SK-N-SH (cell line): ENCODE data around the gene LRRFIP2.

Experiments used
- CTCF ChIP-seq: fragments of 200-600 bp; sonication (generic); IDR thresholded peaks from 2 replicates; pipeline ENCODE4 v1.6.1; 2017; ENCODE audit warnings: antibody characterized with exemption, mild to moderate bottlenecking, moderate library complexity
- EZH2phosphoT487 ChIP-seq: fragments of 200-600 bp; sonication (generic); IDR thresholded peaks from 2 replicates; pipeline ENCODE4 v1.6.1; 2017; ENCODE audit warnings: low read depth, mixed run types, mild to moderate bottlenecking, antibody characterized with exemption, moderate library complexity, borderline replicate concordance
- MAX ChIP-seq: IDR thresholded peaks from 2 replicates; pipeline ENCODE4 v1.4.0; 2012; ENCODE audit warnings: low read depth
- PBX3 ChIP-seq: IDR thresholded peaks from 2 replicates; pipeline ENCODE4; 2012
- POLR2AphosphoS5 ChIP-seq: IDR thresholded peaks from 2 replicates; pipeline ENCODE4 v1.6.1; 2012; ENCODE audit warnings: low read depth, low read length
- RAD21 ChIP-seq: IDR thresholded peaks from 2 replicates; pipeline ENCODE4 v1.6.1; 2012; ENCODE audit warnings: mild to moderate bottlenecking, low read length
- SIN3A ChIP-seq: IDR thresholded peaks from 2 replicates; pipeline ENCODE4 v1.6.1; 2012; ENCODE audit warnings: low read depth, mild to moderate bottlenecking, low read length, moderate library complexity, borderline replicate concordance
- TAF1 ChIP-seq: IDR thresholded peaks from 2 replicates; pipeline ENCODE4 v1.6.1; 2012; ENCODE audit warnings: low read depth, mild to moderate bottlenecking, low read length, moderate library complexity, borderline replicate concordance
- TEAD4 ChIP-seq: IDR thresholded peaks from 2 replicates; pipeline ENCODE4 v1.4.0; 2012; ENCODE audit warnings: mild to moderate bottlenecking, borderline replicate concordance; ENCODE audit not compliant: insufficient read depth
- USF1 ChIP-seq: IDR thresholded peaks from 2 replicates; pipeline ENCODE4 v1.4.0; 2012; ENCODE audit warnings: low read depth, borderline replicate concordance

- no peak for TF ChIP-seq CTCF
- no peak for TF ChIP-seq RAD21
- TF ChIP-seq PBX3, result no peak
- TF ChIP-seq USF1, result no peak
- no peak for TF ChIP-seq MAX
- no peak for TF ChIP-seq TEAD4
- no peak for TF ChIP-seq TAF1
- no peak for TF ChIP-seq POLR2AphosphoS5
- no peak for TF ChIP-seq EZH2phosphoT487
- no peak for TF ChIP-seq SIN3A
These were observed 49.9 kb downstream of the LRRFIP2 start for GRCh38 chr3:37124435-37124834.
